Measurements from ENCODE around the gene S100A6.

GRCh38 chr1:153561466-153561985 lies 25.7 kb upstream of the S100A6 start:
- TF ChIP-seq EZH2 (IDR thresholded peaks at IDR 0.05; ENCODE audit: low read length, unreplicated experiment): no peak
- TF ChIP-seq CTCF (conservative IDR thresholded peaks at IDR 0.05; ENCODE audit: low read depth, low read length): 0 out of 2 replicates have a peak, but pooled peaks have one; percentile 17
- TF ChIP-seq EZH2phosphoT487 (IDR thresholded peaks at IDR 0.05; ENCODE audit: borderline replicate concordance, low read length): no peak
